Measurements from ENCODE around the gene KCNC4. TPM values are rescaled to one million over a fixed set of nuclear protein-coding genes. Genes with fewer than 3 reads are reported as not detected.

KCNC4 gene
- total RNA-seq, 6 donors from 2014 or later = 2.5 to 11.9 (median 4.4) TPM

DNA sequence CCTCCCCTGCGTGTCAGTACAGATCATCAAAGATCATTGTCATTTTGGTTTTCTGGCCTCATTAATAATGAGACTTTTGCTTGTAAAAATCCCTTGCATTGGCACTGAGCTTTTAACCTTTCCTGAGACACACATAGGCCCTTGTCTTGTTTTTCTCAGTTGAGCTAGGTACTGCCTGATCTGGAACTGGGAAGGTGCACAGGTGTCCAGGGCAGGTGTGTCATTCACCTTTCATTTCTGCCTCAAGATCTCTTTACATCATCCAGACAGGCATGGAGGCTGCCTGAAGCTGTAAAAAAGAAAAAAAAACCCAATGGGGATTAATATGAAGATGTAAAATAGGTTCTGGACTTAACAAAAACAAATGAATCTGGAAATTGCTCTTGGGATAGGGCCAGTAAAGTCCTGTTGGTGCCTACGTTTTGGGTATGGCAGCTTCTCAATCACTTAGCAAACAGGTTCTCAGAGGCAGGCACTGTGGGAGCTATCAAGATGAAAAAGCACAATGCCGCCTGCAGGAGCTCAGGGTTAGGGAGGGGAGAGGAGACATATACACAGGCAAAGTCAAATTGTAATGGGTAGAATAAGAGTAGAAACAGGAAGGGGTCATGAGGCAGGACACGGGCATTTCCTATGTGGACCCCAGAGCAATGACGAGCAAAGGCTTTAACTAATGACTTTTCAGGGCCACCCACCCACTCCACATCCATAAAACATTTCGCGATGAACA is 1.0 kb upstream of the KCNC4 start:
- H3K4me3 ChIP-seq = peak overlapping the region; percentile 8 to 94 (median 90)
- 60% methylated on average over 7 of the region's 7 CpGs for WGBS, 2 donors
- ATAC-seq (ENCODE audit: low FRiP score in 2 of 2) = no peak
- no peaks in the 10 kb centered on the region for H3K36me3 ChIP-seq
- DNase-seq = no peak
- no peaks in the 10 kb centered on the region for H3K9me3 ChIP-seq
- TF ChIP-seq POLR2AphosphoS5 (IDR thresholded peaks at IDR 0.05) (no peak), POLR2A (IDR thresholded peaks at IDR 0.05) (no peak), EP300 (IDR thresholded peaks at IDR 0.05) (no peak)
- TF ChIP-seq, protein P1, sequence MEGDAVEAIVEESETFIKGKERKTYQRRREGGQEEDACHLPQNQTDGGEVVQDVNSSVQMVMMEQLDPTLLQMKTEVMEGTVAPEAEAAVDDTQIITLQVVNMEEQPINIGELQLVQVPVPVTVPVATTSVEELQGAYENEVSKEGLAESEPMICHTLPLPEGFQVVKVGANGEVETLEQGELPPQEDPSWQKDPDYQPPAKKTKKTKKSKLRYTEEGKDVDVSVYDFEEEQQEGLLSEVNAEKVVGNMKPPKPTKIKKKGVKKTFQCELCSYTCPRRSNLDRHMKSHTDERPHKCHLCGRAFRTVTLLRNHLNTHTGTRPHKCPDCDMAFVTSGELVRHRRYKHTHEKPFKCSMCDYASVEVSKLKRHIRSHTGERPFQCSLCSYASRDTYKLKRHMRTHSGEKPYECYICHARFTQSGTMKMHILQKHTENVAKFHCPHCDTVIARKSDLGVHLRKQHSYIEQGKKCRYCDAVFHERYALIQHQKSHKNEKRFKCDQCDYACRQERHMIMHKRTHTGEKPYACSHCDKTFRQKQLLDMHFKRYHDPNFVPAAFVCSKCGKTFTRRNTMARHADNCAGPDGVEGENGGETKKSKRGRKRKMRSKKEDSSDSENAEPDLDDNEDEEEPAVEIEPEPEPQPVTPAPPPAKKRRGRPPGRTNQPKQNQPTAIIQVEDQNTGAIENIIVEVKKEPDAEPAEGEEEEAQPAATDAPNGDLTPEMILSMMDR (IDR thresholded peaks at IDR 0.05) = no peak
- H3K4me1 ChIP-seq = peaks cover 24 to 42% (median 33%) of the 10 kb centered on the region in 4 donors
- peak overlapping the region; percentile 77 to 91 (median 90) for H3K27ac ChIP-seq
- peaks cover 0 to 10% (median 3%) of the 10 kb centered on the region in 4 donors for H3K27me3 ChIP-seq

DNA sequence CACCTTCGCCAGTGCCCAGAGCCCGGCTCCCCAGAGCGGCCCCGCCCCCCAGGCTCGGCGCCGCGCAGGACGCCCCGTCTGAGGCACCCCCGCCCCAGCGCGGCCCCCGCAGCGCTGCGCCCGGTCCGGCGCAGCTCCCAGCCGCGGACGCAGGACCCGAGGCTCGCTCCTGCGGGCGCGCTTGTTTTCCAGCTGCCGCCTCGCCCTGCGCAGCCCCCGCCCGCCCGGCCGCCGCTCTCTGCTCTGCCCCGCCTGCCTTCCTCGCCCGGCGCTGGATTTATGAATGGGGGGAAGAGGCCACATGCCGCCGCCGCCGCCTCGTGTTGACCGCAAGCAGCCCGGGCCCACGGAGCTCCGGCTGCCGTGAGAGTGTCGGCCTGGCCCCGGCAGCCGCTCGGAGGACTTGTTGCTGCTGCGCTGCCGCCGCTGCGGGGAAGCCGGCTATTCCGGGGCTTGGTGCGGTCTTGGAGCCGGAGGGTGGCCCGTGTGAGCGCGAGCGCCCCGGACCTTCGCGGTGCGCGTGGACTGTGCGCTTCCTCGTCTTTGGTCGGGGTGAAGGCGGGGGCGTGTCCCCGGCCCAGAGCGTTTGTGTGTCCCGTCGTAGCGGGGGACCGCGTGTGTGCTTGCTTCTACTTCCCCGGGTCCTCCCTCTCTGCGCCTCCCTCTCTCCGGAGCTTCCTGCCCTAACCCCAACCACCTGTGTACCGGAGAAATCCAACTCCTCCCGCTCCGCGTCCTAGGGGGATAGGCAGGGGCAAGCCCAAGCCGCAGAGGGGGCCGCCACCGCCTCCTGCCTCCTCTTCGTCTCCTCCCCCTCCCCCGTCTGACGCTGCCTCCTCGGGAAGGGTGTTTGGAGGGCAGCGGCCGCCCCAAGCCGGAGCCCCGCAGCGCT is 736 bp downstream of the KCNC4 start:
- Histone ChIP-seq H3K9me3 (no peaks in the 10 kb centered on the region), H3K4me1 (peaks cover 30 to 54% (median 41%) of the 10 kb centered on the region in 4 donors), H3K27ac (peak overlapping the region; percentile 77 to 91 (median 90)), H3K27me3 (peaks cover 0 to 10% (median 3%) of the 10 kb centered on the region in 4 donors), H3K36me3 (no peaks in the 10 kb centered on the region), H3K4me3 (peak overlapping the region; percentile 87 to 94 (median 90))
- WGBS, 2 donors = 0 to 1% methylated on average over 9 to 21 of the region's 101 CpGs
- TF ChIP-seq POLR2A (IDR thresholded peaks at IDR 0.05) (no peak), EP300 (IDR thresholded peaks at IDR 0.05) (no peak), POLR2AphosphoS5 (IDR thresholded peaks at IDR 0.05) (no peak)
- TF ChIP-seq, protein P1 (IDR thresholded peaks at IDR 0.05) = no peak
- peak; percentile 19 to 55 for ATAC-seq (ENCODE audit: low FRiP score in 2 of 2)
- DNase-seq = peak; percentile 45 to 92

DNA sequence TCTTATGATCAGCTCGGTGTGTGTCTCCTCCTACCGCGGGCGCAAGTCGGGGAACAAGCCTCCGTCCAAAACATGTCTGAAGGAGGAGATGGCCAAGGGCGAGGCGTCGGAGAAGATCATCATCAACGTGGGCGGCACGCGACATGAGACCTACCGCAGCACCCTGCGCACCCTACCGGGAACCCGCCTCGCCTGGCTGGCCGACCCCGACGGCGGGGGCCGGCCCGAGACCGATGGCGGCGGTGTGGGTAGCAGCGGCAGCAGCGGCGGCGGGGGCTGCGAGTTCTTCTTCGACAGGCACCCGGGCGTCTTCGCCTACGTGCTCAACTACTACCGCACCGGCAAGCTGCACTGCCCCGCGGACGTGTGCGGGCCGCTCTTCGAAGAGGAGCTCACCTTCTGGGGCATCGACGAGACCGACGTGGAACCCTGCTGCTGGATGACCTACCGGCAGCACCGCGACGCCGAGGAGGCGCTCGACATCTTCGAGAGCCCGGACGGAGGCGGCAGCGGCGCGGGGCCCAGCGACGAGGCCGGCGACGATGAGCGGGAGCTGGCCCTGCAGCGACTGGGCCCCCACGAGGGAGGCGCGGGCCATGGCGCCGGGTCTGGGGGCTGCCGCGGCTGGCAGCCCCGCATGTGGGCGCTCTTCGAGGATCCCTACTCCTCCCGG is 1.5 kb downstream of the KCNC4 start:
- Histone ChIP-seq H3K9me3 (no peaks in the 10 kb centered on the region), H3K4me1 (peaks cover 30 to 54% (median 41%) of the 10 kb centered on the region in 4 donors), H3K27me3 (peaks cover 0 to 10% (median 3%) of the 10 kb centered on the region in 4 donors), H3K27ac (peak overlapping the region in 3 of 4 donors; percentile 42 to 91 (median 88)), H3K4me3 (peak overlapping the region; percentile 87 to 94 (median 90)), H3K36me3 (no peaks in the 10 kb centered on the region)
- TF ChIP-seq EP300 (IDR thresholded peaks at IDR 0.05) (no peak), POLR2AphosphoS5 (IDR thresholded peaks at IDR 0.05) (no peak), POLR2A (IDR thresholded peaks at IDR 0.05) (no peak)
- TF ChIP-seq, protein P1 (IDR thresholded peaks at IDR 0.05) = peak in 2 of 6 experiments; percentile 8 to 9
- DNase-seq (peak in 1 of 2 donors; percentile 89), ATAC-seq (ENCODE audit: low FRiP score in 2 of 2) (peak in 1 of 2 donors; percentile 4)
- WGBS, 2 donors = 12% methylated on average over 31 of the region's 81 CpGs; no CpG with 5 or more reads in 1 of the 2 donors

DNA sequence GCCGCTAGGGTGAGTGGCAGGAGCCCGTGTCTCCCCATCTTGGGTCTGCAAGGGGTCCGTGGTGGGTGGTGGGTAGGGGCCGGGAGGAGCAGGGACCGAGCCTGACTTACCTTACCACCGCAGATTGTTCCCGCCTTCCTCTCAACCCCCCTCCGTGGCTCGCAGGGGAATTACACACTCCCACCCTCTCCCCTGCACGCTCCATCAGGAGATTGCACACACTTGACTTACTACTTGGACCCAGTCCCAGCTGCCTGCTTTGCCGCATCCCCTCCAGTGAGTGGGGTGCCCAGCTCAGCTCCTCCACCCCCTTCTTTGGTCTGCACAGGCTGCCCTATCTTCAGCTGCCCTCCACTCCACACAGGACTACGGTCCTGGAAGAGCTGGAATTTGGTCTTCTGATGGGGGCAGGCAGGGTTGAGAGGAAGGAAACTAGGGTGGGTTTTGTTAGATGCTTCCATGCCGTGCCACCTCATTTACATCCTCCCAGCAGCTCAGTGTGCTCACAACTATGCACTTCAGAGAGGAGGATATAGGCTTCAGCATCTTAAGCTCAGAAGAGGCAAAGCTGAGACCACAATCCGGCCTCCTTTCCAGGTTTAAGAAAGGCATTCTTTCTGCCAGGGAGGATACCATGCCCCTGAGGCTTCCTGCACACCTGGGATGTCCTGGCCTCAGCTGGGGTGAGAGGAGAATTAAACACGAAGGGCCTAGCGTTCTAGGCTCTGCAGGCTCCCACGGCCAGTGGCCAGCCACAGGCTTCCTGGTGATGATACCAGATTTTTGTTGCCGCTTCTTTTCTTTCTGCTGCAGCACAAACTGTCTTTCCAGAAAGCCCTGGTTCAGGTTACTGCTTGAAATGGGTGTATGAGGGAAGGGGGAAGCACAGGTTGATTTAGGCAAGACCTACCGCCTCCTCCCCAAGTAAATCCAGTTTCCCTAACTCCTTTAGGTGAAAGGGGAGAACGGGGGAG is 2.3 kb downstream of the KCNC4 start:
- ATAC-seq (ENCODE audit: low FRiP score in 2 of 2) = no peak

More for the DNA sequence above, 2.3 kb downstream of the KCNC4 start:
- Histone ChIP-seq H3K4me3 (peak overlapping the region in 3 of 4 donors; percentile 87 to 94 (median 93)), H3K9me3 (no peaks in the 10 kb centered on the region), H3K4me1 (peaks cover 30 to 54% (median 41%) of the 10 kb centered on the region in 4 donors), H3K36me3 (no peaks in the 10 kb centered on the region), H3K27ac (peak overlapping the region in 2 of 4 donors; percentile 13 to 42), H3K27me3 (peaks cover 0 to 10% (median 3%) of the 10 kb centered on the region in 4 donors)
- TF ChIP-seq EP300 (IDR thresholded peaks at IDR 0.05) (no peak), POLR2A (IDR thresholded peaks at IDR 0.05) (no peak), POLR2AphosphoS5 (IDR thresholded peaks at IDR 0.05) (no peak)
- 48 to 52% methylated on average over 12 to 13 of the region's 20 CpGs for WGBS, 2 donors
- DNase-seq = no peak
